Muscle of arm (tissue), 12 donors: Measurements from ENCODE around the gene SMIM36. TPM values are rescaled to one million over a fixed set of nuclear protein-coding genes. Genes with fewer than 3 reads are reported as not detected.
"Not testable (repeated sequence)": the region's sequence is repeated elsewhere in the genome, so short reads cannot be mapped to it uniquely, and the experiment has no call there.

ENCODE experiments used
- DNase-seq: peaks from one replicate; pipeline ENCODE4 v3.0.0-alpha.2; 2013
- polyA plus RNA-seq, 12 donors: library from polyadenylated mRNA; unstranded; fragments of 120-200 nt; gene quantifications; one replicate each; pipeline ENCODE4 v1.2.1, GENCODE V29; 2013; ENCODE audit not compliant: insufficient read length in 12 of 12

The SMIM36 gene
- polyA plus RNA-seq, 12 donors, result 0.15 to 0.18 (median 0.16) TPM; not detected in 9

GRCh38 chr17:55507669-55508068 is 3.6 kb downstream of the SMIM36 start:
- not testable (repeated sequence) for DNase-seq

GRCh38 chr17:55501626-55502025 is 9.6 kb downstream of the SMIM36 start:
- DNase-seq, result not testable (repeated sequence)

- no peak for DNase-seq
Measured at GRCh38 chr17:55500103-55500502, 11.1 kb downstream of the SMIM36 start.

GRCh38 chr17:55496094-55496881 is 15.0 kb downstream of the SMIM36 start:
- DNase-seq, result no peak

- DNase-seq, result no peak
Measured at GRCh38 chr17:55495239-55495638, 16.0 kb downstream of the SMIM36 start.

- DNase-seq, result no peak
Measured at GRCh38 chr17:55492781-55493341, 18.4 kb downstream of the SMIM36 start.

GRCh38 chr17:55490376-55490775 is 20.9 kb downstream of the SMIM36 start:
- no peak for DNase-seq

- DNase-seq, result no peak
Measured at GRCh38 chr17:55487695-55488432, 23.4 kb downstream of the SMIM36 start.

- DNase-seq, result no peak
Measured at GRCh38 chr17:55484575-55484974, 26.7 kb downstream of the SMIM36 start.

- DNase-seq, result no peak
Measured at GRCh38 chr17:55482591-55483389, 28.5 kb downstream of the SMIM36 start.

- no peak for DNase-seq
Measured at GRCh38 chr17:55480631-55481315, 30.5 kb downstream of the SMIM36 start.

- DNase-seq, result no peak
Measured at GRCh38 chr17:55479903-55480302, 31.3 kb downstream of the SMIM36 start.

- DNase-seq, result no peak
Measured at GRCh38 chr17:55478971-55479370, 32.3 kb downstream of the SMIM36 start.

GRCh38 chr17:55466671-55467070 is 44.6 kb downstream of the SMIM36 start:
- DNase-seq, result no peak

- not testable (repeated sequence) for DNase-seq
Measured at GRCh38 chr17:55465771-55466170, 45.5 kb downstream of the SMIM36 start.

- DNase-seq, result no peak
Measured at GRCh38 chr17:55463600-55463999, 47.7 kb downstream of the SMIM36 start.

GRCh38 chr17:55462711-55463110 is 48.5 kb downstream of the SMIM36 start:
- no peak for DNase-seq

GRCh38 chr17:55462234-55462633 is 49.0 kb downstream of the SMIM36 start:
- DNase-seq, result no peak

- no peak for DNase-seq
Measured at GRCh38 chr17:55458978-55459377, 52.3 kb downstream of the SMIM36 start.

GRCh38 chr17:55458287-55458900 is 52.9 kb downstream of the SMIM36 start:
- no peak for DNase-seq
